GM20000 (cell line): ENCODE results near the gene TLN1.

Experiments used
- DNase-seq: peaks from one replicate; pipeline ENCODE4 v3.0.0; 2012; ENCODE audit warnings: low spot score
- CTCF ChIP-seq: IDR thresholded peaks from 2 replicates; pipeline ENCODE4 v1.5.1; 2012; ENCODE audit warnings: mild to moderate bottlenecking, control low read depth; ENCODE audit errors: extremely low read depth, missing control alignments

Gene TLN1

GRCh38 chr9:35743880-35744518 lies 12.0 kb upstream of the TLN1 start:
- TF ChIP-seq CTCF, result no peak

GRCh38 chr9:35743452-35743851 lies 11.5 kb upstream of the TLN1 start:
- no peak for DNase-seq
- TF ChIP-seq CTCF, result no peak

More at GRCh38 chr9:35743880-35744518, 12.0 kb upstream of the TLN1 start:
- DNase-seq, result no peak

GRCh38 chr9:35741740-35742139 lies 9.7 kb upstream of the TLN1 start:
- DNase-seq, result no peak

GRCh38 chr9:35740243-35740642 lies 8.2 kb upstream of the TLN1 start:
- DNase-seq, result no peak

More at GRCh38 chr9:35741740-35742139, 9.7 kb upstream of the TLN1 start:
- TF ChIP-seq CTCF, result no peak

GRCh38 chr9:35738924-35739323 lies 6.9 kb upstream of the TLN1 start:
- no peak for DNase-seq
- TF ChIP-seq CTCF, result no peak

More at GRCh38 chr9:35740243-35740642, 8.2 kb upstream of the TLN1 start:
- no peak for TF ChIP-seq CTCF

- no peak for TF ChIP-seq CTCF
These were observed 6.2 kb upstream of the TLN1 start for GRCh38 chr9:35738186-35738585.

GRCh38 chr9:35737143-35737542 lies 5.1 kb upstream of the TLN1 start:
- no peak for DNase-seq
- no peak for TF ChIP-seq CTCF

More at GRCh38 chr9:35738186-35738585, 6.2 kb upstream of the TLN1 start:
- no peak for DNase-seq
